ENCODE data around the gene ISG20L2. TPM values are rescaled to one million over a fixed set of nuclear protein-coding genes. Genes with fewer than 3 reads are reported as not detected.

Gene ISG20L2
- polyA plus RNA-seq, 1 of the 3 experiments (the other 2 are of a cell fraction), result 31.6 TPM

- ChIA-PET POLR2A (interaction anchor here (0.6 to 2.2 kb wide), 8 partner anchors 21 to 121 kb away, joined by 3 to 15 read pairs (median 7); partner anchors contain the start of genes HDGF, INSRR and MRPL24), CTCF (interaction anchor here (0.6 to 9.5 kb wide), 21 partner anchors 8 to 155 kb away, joined by 3 to 64 read pairs (median 5); partner anchors contain the start of genes INSRR and NTRK1)
- 46% methylated on average over 9 of the region's 9 CpGs for WGBS (ENCODE audit: low lambda C conversion rate)
- Histone ChIP-seq H2AFZ (ENCODE audit: low read depth) (no peak overlapping the region), H3K4me1 (ENCODE audit: control insufficient read depth in 1 of 2, insufficient read depth in 2 of 2, low read depth in 1 of 2, low read length in 1 of 2) (peaks cover 27 to 41% of the 10 kb centered on the region in 2 experiments; a peak in 3 of 4 replicates), H3K9me3 (no peaks in the 10 kb centered on the region), H3K79me2 (ENCODE audit: insufficient read depth) (peaks cover 100% of the 10 kb centered on the region), H3K36me3 (replicated peaks in 1 of 2; ENCODE audit: control insufficient read depth in 1 of 2, insufficient read depth in 2 of 2, low read length in 1 of 2) (peaks cover 19 to 22% of the 10 kb centered on the region in 2 experiments), H3K4me2 (peak overlapping the region; percentile 40), H3K9me2 (no peaks in the 10 kb centered on the region), H3K27me3 (ENCODE audit: insufficient read depth) (no peaks in the 10 kb centered on the region), H3F3A (replicated peaks; ENCODE audit: insufficient read depth) (peaks cover 10% of the 10 kb centered on the region), H3K9ac (no peak overlapping the region), H4K20me1 (ENCODE audit: insufficient read depth) (peaks cover 62% of the 10 kb centered on the region), H3K4me3 (ENCODE audit: low read depth in 2 of 2, low read length in 1 of 2) (no peak overlapping the region; a peak in 1 of 4 replicates), H3K27ac (ENCODE audit: low read depth in 2 of 2, low read length in 1 of 2) (peak overlapping the region; percentile 29 to 93; a peak in 3 of 4 replicates)
- peak; percentile 75 for DNase-seq
- TF ChIP-seq RAD21 (IDR thresholded peaks at IDR 0.05; ENCODE audit: low read length), result no peak
- no peak for TF ChIP-seq RFX5 (IDR thresholded peaks at IDR 0.05; ENCODE audit: low read length)
- no peak for TF ChIP-seq ELF1 (IDR thresholded peaks at IDR 0.05)
- TF ChIP-seq EZH2phosphoT487 (IDR thresholded peaks at IDR 0.05; ENCODE audit: borderline replicate concordance, low read depth), result no peak
- no peak for TF ChIP-seq GABPA (IDR thresholded peaks at IDR 0.05; ENCODE audit: low read depth)
- TF ChIP-seq TAF1 (IDR thresholded peaks at IDR 0.05; ENCODE audit: borderline replicate concordance, low read depth, low read length), result no peak
- TF ChIP-seq RXRA (IDR thresholded peaks at IDR 0.05; ENCODE audit: borderline replicate concordance, low read depth), result no peak
- TF ChIP-seq IRF3 (IDR thresholded peaks at IDR 0.05; ENCODE audit: low read depth, low read length), result no peak
- 0 out of 2 replicates have a peak, but pooled peaks have one; percentile 5 for TF ChIP-seq PBX3 (IDR thresholded peaks at IDR 0.05)
- no peak for TF ChIP-seq JUND (IDR thresholded peaks at IDR 0.05)
- TF ChIP-seq RCOR1 (IDR thresholded peaks at IDR 0.05; ENCODE audit: low read length), result peak; percentile 92
- no peak for TF ChIP-seq FOXM1 (IDR thresholded peaks at IDR 0.05; ENCODE audit: low read depth)
- TF ChIP-seq USF2 (IDR thresholded peaks at IDR 0.05; ENCODE audit: borderline replicate concordance, low read depth, low read length), result no peak
- no peak for TF ChIP-seq ZBTB33 (IDR thresholded peaks at IDR 0.05; ENCODE audit: borderline replicate concordance, low read depth)
- TF ChIP-seq SIN3A (IDR thresholded peaks at IDR 0.05; ENCODE audit: borderline replicate concordance, low read depth, low read length), result no peak
- 0 out of 2 replicates have a peak, but pooled peaks have one; percentile 0 for TF ChIP-seq POLR2AphosphoS5 (IDR thresholded peaks at IDR 0.05; ENCODE audit: low read depth, low read length)
- peak in 1 of 2 experiments; percentile 97; a peak in 2 of 4 replicates for TF ChIP-seq EP300 (IDR thresholded peaks at IDR 0.05; ENCODE audit: borderline replicate concordance in 1 of 2, low read depth in 1 of 2, low read length in 1 of 2)
- TF ChIP-seq REST (IDR thresholded peaks at IDR 0.05; ENCODE audit: low read depth, low read length), result no peak
- TF ChIP-seq FOSL2 (IDR thresholded peaks at IDR 0.05; ENCODE audit: borderline replicate concordance, low read depth), result no peak
- TF ChIP-seq CTCF (IDR thresholded peaks at IDR 0.05), result no peak
- no peak for TF ChIP-seq NRF1 (IDR thresholded peaks at IDR 0.05; ENCODE audit: low read depth, low read length)
These were observed 44.3 kb upstream of the ISG20L2 start for GRCh38 chr1:156772728-156773497.

All from SK-N-SH (cell line).